ENCODE results near the gene TRIP4.

GRCh38 chr15:64340355-64340754 is 47.3 kb upstream of the TRIP4 start:
- TF ChIP-seq EGR1 (IDR thresholded peaks at IDR 0.05; ENCODE audit: borderline replicate concordance, low read depth, low read length) (no peak), CTCF (IDR thresholded peaks at IDR 0.05; ENCODE audit: control extremely low read depth in 1 of 3, insufficient read depth in 1 of 3, low read depth in 1 of 3, low read length in 3 of 3) (no peak), SIN3A (conservative IDR thresholded peaks at IDR 0.05 in 1 of 2, IDR thresholded peaks at IDR 0.05 in 1 of 2; ENCODE audit: low read depth in 1 of 2, low read length in 2 of 2) (no peak), EP300 (IDR thresholded peaks at IDR 0.05; ENCODE audit: borderline replicate concordance in 1 of 2, low read depth in 2 of 2, low read length in 2 of 2) (no peak), YY1 (IDR thresholded peaks at IDR 0.05; ENCODE audit: low read depth, low read length) (no peak), SUZ12 (IDR thresholded peaks at IDR 0.05; ENCODE audit: low read length) (no peak), RAD21 (IDR thresholded peaks at IDR 0.05 in 1 of 2, conservative IDR thresholded peaks at IDR 0.05 in 1 of 2; ENCODE audit: low read depth in 2 of 2, low read length in 2 of 2) (no peak), TAF7 (optimal IDR thresholded peaks at IDR 0.05; ENCODE audit: borderline replicate concordance, low read depth, low read length) (no peak), RFX5 (IDR thresholded peaks at IDR 0.05; ENCODE audit: borderline replicate concordance, low read depth, low read length) (no peak)
